ENCODE data around the gene CBFB.

DNA sequence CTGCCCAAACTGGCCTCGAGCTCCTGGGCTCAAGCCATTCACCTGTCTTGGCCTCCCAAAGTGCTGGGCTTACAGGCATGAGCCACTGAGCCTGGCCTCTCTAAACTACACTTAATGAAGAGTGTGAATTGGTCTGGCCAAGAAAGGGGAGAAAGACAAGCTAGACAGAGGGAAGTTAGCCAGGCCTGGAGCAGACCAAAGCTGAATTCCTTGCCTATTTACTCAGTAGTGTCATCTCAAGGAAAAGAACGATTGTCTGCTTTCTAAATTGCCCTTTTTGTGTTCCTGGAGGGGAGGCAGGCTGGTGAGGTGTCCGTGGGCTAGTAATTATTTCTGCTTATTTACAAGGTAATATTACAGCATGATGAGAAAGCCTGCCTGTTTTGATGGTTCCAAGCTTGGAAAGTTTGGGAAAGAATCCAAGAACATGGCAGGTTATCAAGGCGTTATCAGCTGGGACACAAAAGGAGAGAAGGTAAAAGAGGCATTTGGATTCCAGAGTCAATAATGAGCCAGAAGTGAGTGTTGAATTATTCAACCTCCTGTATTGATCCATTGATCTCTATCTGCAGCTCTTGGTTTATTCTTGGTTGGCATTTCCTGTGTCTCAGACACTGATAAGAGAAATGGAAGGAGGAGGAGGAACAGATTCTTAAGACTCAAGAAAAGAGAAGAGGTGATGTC, 6.3 kb upstream of the CBFB start:
- TF ChIP-seq, protein P1, sequence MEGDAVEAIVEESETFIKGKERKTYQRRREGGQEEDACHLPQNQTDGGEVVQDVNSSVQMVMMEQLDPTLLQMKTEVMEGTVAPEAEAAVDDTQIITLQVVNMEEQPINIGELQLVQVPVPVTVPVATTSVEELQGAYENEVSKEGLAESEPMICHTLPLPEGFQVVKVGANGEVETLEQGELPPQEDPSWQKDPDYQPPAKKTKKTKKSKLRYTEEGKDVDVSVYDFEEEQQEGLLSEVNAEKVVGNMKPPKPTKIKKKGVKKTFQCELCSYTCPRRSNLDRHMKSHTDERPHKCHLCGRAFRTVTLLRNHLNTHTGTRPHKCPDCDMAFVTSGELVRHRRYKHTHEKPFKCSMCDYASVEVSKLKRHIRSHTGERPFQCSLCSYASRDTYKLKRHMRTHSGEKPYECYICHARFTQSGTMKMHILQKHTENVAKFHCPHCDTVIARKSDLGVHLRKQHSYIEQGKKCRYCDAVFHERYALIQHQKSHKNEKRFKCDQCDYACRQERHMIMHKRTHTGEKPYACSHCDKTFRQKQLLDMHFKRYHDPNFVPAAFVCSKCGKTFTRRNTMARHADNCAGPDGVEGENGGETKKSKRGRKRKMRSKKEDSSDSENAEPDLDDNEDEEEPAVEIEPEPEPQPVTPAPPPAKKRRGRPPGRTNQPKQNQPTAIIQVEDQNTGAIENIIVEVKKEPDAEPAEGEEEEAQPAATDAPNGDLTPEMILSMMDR (conservative IDR thresholded peaks at IDR 0.05), result no peak
- TF ChIP-seq ZFX (IDR thresholded peaks at IDR 0.05), result no peak

All from C4-2B (cell line).